ENCODE measurements around the gene BCHE. TPM values are rescaled to one million over a fixed set of nuclear protein-coding genes. Genes with fewer than 3 reads are reported as not detected.
A peak's percentile ranks its signal among the peaks of the same experiment; 100 is the strongest.

The BCHE gene
- total RNA-seq, 4 donors from 2014 or later: 31.8 to 96.2 (median 49.3) TPM

- 29 to 44% methylated on average over 1 of the region's 1 CpG for WGBS, 2 donors (ENCODE audit: low coverage in 1 of 2)
- Histone ChIP-seq H3K4me1 (peaks cover 0 to 46% (median 6%) of the 10 kb centered on the region in 3 donors), H3K4me3 (no peak overlapping the region), H3K27me3 (no peaks in the 10 kb centered on the region), H3K9me3 (no peaks in the 10 kb centered on the region), H3K27ac (no peak overlapping the region), H3K36me3 (no peaks in the 10 kb centered on the region)
- TF ChIP-seq CTCF (IDR thresholded peaks at IDR 0.05) (no peak), POLR2AphosphoS5 (IDR thresholded peaks at IDR 0.05) (no peak), POLR2A (IDR thresholded peaks at IDR 0.05) (no peak), EP300 (IDR thresholded peaks at IDR 0.05) (no peak)
- no peak for ATAC-seq
Observed at GRCh38 chr3:165799026-165799425, 38.2 kb downstream of the BCHE start.

- ATAC-seq: no peak
- Histone ChIP-seq H3K4me3 (no peak overlapping the region), H3K36me3 (no peaks in the 10 kb centered on the region)
Observed at GRCh38 chr3:165797551-165797950, 39.7 kb downstream of the BCHE start.

GRCh38 chr3:165796701-165797100 is 40.5 kb downstream of the BCHE start:
- peak overlapping the region in 2 of 4 donors; percentile 34 for H3K27ac ChIP-seq
- TF ChIP-seq EP300 (IDR thresholded peaks at IDR 0.05) (no peak), POLR2AphosphoS5 (IDR thresholded peaks at IDR 0.05) (no peak), CTCF (IDR thresholded peaks at IDR 0.05) (no peak), POLR2A (IDR thresholded peaks at IDR 0.05) (no peak)
- ATAC-seq: no peak
- no peaks in the 10 kb centered on the region for H3K9me3 ChIP-seq
- no peak overlapping the region for H3K4me3 ChIP-seq
- peaks cover 0 to 41% (median 6%) of the 10 kb centered on the region in 3 donors for H3K4me1 ChIP-seq
- 30 to 39% methylated on average over 2 of the region's 2 CpGs for WGBS, 2 donors (ENCODE audit: low coverage in 1 of 2)
- H3K36me3 ChIP-seq: no peaks in the 10 kb centered on the region
- no peaks in the 10 kb centered on the region for H3K27me3 ChIP-seq

More at GRCh38 chr3:165797551-165797950, 39.7 kb downstream of the BCHE start:
- Histone ChIP-seq H3K27ac (peak overlapping the region in 1 of 4 donors; percentile 34), H3K4me1 (peaks cover 0 to 41% (median 6%) of the 10 kb centered on the region in 3 donors), H3K9me3 (no peaks in the 10 kb centered on the region), H3K27me3 (no peaks in the 10 kb centered on the region)
- 6 to 27% methylated on average over 2 of the region's 2 CpGs for WGBS, 2 donors (ENCODE audit: low coverage in 1 of 2)
- TF ChIP-seq CTCF (IDR thresholded peaks at IDR 0.05): no peak

- Histone ChIP-seq H3K4me3 (no peak overlapping the region), H3K27me3 (no peaks in the 10 kb centered on the region), H3K36me3 (no peaks in the 10 kb centered on the region), H3K9me3 (no peaks in the 10 kb centered on the region), H3K4me1 (peaks cover 0 to 16% (median 0%) of the 10 kb centered on the region in 3 donors), H3K27ac (peak overlapping the region in 1 of 4 donors; percentile 20)
- ATAC-seq: no peak
- 59 to 70% methylated on average over 4 of the region's 4 CpGs for WGBS, 2 donors (ENCODE audit: low coverage in 1 of 2)
- TF ChIP-seq POLR2AphosphoS5 (IDR thresholded peaks at IDR 0.05) (no peak), CTCF (IDR thresholded peaks at IDR 0.05) (no peak), POLR2A (IDR thresholded peaks at IDR 0.05) (no peak), EP300 (IDR thresholded peaks at IDR 0.05) (no peak)
Observed at GRCh38 chr3:165788531-165788930, 48.7 kb downstream of the BCHE start.

- no peak for ATAC-seq
- Histone ChIP-seq H3K27ac (no peak overlapping the region), H3K4me1 (peaks cover 0 to 16% (median 0%) of the 10 kb centered on the region in 3 donors), H3K27me3 (no peaks in the 10 kb centered on the region), H3K4me3 (no peak overlapping the region), H3K9me3 (no peaks in the 10 kb centered on the region), H3K36me3 (no peaks in the 10 kb centered on the region)
- WGBS, 2 donors (ENCODE audit: low coverage in 1 of 2): 51 to 84% methylated on average over 4 of the region's 4 CpGs
- TF ChIP-seq EP300 (IDR thresholded peaks at IDR 0.05): no peak
- no peak for TF ChIP-seq POLR2A (IDR thresholded peaks at IDR 0.05)
- no peak for TF ChIP-seq POLR2AphosphoS5 (IDR thresholded peaks at IDR 0.05)
- no peak for TF ChIP-seq CTCF (IDR thresholded peaks at IDR 0.05)
Observed at GRCh38 chr3:165786013-165786412, 51.2 kb downstream of the BCHE start.
